MCF 10A (cell line): ENCODE measurements around the gene LARP6. TPM values are rescaled to one million over a fixed set of nuclear protein-coding genes. Genes with fewer than 3 reads are reported as not detected.

Experiments used
- BruUV-seq: library from RNA; stranded (reverse); fragments of 400-500 nt; replicated peaks from 2 replicates; lab custom pipeline; 2021; lab: Mats Ljungman, UMichigan
- CTCF ChIA-PET: fragments of 300-600 bp; sonication (Branson Sonifier 250); formaldehyde crosslinking; extraction: SDS; loops from one replicate; lab custom pipeline; 2021; ENCODE audit warnings: antibody characterized with exemption, inconsistent platforms; lab: Yijun Ruan, JAX
- POLR2A ChIA-PET: fragments of 300-600, 350-650 bp; sonication (Branson Sonifier 250); formaldehyde crosslinking; extraction: SDS; loops from one replicate; lab custom pipeline; 2020; ENCODE audit warnings: antibody characterized with exemption, inconsistent platforms; lab: Yijun Ruan, JAX
- DNase-seq: peaks from one replicate; pipeline ENCODE4 v3.0.0-alpha.2; 2018; ENCODE audit not compliant: unreplicated experiment
- H3K27ac Mint-ChIP-seq: one replicate; pipeline ENCODE4 v1.8.0; 2022; ENCODE audit warnings: mild to moderate bottlenecking, low read depth, mixed read lengths; ENCODE audit not compliant: unreplicated experiment
- H3K27me3 Mint-ChIP-seq: one replicate; pipeline ENCODE4 v1.8.0; 2022; ENCODE audit warnings: mixed read lengths; ENCODE audit not compliant: insufficient read depth, unreplicated experiment
- H3K36me3 Mint-ChIP-seq: one replicate; pipeline ENCODE4 v1.8.0; 2022; ENCODE audit warnings: mild to moderate bottlenecking, moderate library complexity, mixed read lengths; ENCODE audit not compliant: insufficient read depth, unreplicated experiment
- H3K4me1 Mint-ChIP-seq: one replicate; pipeline ENCODE4 v1.8.0; 2022; ENCODE audit warnings: mixed read lengths; ENCODE audit not compliant: insufficient read depth, unreplicated experiment
- H3K4me3 Mint-ChIP-seq: one replicate; pipeline ENCODE4 v1.8.0; 2022; ENCODE audit warnings: mild to moderate bottlenecking, moderate library complexity, mixed read lengths; ENCODE audit not compliant: unreplicated experiment
- H3K9me3 Mint-ChIP-seq: one replicate; pipeline ENCODE4 v1.8.0; 2022; ENCODE audit warnings: mixed read lengths; ENCODE audit not compliant: unreplicated experiment
- intact Hi-C: fragments of 100-400 bp; cut with micrococcal nuclease; formaldehyde crosslinking; loops from 2 replicates; pipeline ENCODE4 v1.14.1; 2022
- total RNA-seq: library from RNA; stranded (reverse); gene quantifications from 2 replicates; pipeline ENCODE4 v1.2.3, GENCODE V29; 2022
- TF ChIP-seq, protein P1 (sequence below): fragments of 200-600 bp; IDR thresholded peaks from one replicate; pipeline ENCODE4 v1.8.0; 2022; ENCODE audit warnings: antibody characterized with exemption, mild to moderate bottlenecking; ENCODE audit not compliant: unreplicated experiment

The LARP6 gene
- total RNA-seq, 1 experiment from 2014 or later = 67.3 TPM

DNA sequence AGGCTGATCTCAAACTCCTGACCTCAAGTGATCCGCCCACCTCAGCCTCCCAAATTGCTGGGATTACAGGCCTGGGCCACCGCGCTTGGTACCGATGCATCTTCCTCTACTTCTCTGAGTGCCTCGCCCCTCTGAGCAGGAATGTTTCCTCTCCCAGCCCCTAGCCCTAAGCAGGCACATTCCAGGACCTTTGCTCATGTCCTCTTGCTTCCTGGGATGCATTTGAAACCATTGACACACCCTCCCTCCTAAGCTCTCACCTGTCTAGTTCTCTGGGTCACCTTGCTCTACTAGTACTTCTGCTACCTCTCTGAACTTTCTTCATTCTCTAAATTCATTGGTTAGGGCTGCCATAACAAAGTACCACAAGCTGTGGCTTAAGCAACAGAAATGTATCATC lies 72.7 kb downstream of the LARP6 start:
- H3K27me3 Mint-ChIP-seq = no peaks in the 10 kb centered on the region
- ChIA-PET CTCF (no interaction called here), POLR2A (interaction anchor here (1.3 kb wide), 1 partner anchor 18 kb away, joined by 4 read pairs; the partner anchor contains the start of gene UACA)
- H3K9me3 Mint-ChIP-seq = no peaks in the 10 kb centered on the region
- intact Hi-C loops = no loop called here
- peaks cover 34% of the 10 kb centered on the region for H3K4me1 Mint-ChIP-seq
- TF ChIP-seq, protein P1, sequence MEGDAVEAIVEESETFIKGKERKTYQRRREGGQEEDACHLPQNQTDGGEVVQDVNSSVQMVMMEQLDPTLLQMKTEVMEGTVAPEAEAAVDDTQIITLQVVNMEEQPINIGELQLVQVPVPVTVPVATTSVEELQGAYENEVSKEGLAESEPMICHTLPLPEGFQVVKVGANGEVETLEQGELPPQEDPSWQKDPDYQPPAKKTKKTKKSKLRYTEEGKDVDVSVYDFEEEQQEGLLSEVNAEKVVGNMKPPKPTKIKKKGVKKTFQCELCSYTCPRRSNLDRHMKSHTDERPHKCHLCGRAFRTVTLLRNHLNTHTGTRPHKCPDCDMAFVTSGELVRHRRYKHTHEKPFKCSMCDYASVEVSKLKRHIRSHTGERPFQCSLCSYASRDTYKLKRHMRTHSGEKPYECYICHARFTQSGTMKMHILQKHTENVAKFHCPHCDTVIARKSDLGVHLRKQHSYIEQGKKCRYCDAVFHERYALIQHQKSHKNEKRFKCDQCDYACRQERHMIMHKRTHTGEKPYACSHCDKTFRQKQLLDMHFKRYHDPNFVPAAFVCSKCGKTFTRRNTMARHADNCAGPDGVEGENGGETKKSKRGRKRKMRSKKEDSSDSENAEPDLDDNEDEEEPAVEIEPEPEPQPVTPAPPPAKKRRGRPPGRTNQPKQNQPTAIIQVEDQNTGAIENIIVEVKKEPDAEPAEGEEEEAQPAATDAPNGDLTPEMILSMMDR = no peak
- no peak for DNase-seq
- no peak overlapping the region for H3K27ac Mint-ChIP-seq
- no peak overlapping the region for H3K4me3 Mint-ChIP-seq
- BruUV-seq = no TSS peak
- no peaks in the 10 kb centered on the region for H3K36me3 Mint-ChIP-seq

Other genes starting within 250 kb of the LARP6 start
- 32.6 and 37.0 TPM in 2 replicates for gene UACA, start 90.6 kb downstream of the LARP6 start, total RNA-seq
- 4.0 and 5.7 TPM in 2 replicates for gene THAP10, start 38.3 kb upstream of the LARP6 start, total RNA-seq
- 6.9 and 8.4 TPM in 2 replicates for gene LRRC49, start 38.7 kb upstream of the LARP6 start, total RNA-seq